HL-60 (cell line): ENCODE data around the gene MYCL.

Experiments
- GABPA ChIP-seq: IDR thresholded peaks from 2 replicates; pipeline ENCODE4 v1.6.1; 2012; ENCODE audit warnings: low read depth
- POLR2AphosphoS5 ChIP-seq: IDR thresholded peaks from 2 replicates; pipeline ENCODE4 v1.6.1; 2012; ENCODE audit warnings: low read depth
- TF ChIP-seq, protein P1 (sequence below): IDR thresholded peaks from one replicate; pipeline ENCODE4 v1.5.1; 2011; ENCODE audit warnings: low read length, control low read depth, inconsistent platforms; ENCODE audit not compliant: insufficient read depth
- TF ChIP-seq, protein P2 (sequence below): IDR thresholded peaks from 2 replicates; pipeline ENCODE4 v1.6.1; 2012; ENCODE audit warnings: low read depth; ENCODE audit not compliant: insufficient replicate concordance

DNA sequence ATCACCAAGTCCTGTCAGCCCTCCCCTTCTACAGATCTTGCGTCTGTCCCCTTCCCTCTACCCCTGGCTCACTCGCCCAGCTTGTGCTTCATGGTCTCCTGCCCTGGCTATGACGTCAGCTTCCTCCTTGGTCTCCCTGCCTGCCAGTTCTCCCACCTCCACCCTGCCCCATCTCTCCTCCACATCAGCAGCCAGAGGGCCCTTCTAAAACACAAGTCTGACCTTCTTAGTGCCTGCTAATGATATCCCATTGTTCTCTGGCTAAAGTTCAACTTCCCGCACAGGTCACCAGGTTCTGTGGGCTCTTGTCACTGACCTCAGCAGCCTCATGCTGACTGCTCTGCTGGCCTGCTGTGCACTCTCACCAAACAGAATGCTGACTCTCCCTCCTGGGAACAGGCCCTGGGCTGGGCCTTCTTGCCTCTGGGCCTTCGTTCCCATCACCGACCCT, 24.7 kb upstream of the MYCL start:
- TF ChIP-seq, protein P1, sequence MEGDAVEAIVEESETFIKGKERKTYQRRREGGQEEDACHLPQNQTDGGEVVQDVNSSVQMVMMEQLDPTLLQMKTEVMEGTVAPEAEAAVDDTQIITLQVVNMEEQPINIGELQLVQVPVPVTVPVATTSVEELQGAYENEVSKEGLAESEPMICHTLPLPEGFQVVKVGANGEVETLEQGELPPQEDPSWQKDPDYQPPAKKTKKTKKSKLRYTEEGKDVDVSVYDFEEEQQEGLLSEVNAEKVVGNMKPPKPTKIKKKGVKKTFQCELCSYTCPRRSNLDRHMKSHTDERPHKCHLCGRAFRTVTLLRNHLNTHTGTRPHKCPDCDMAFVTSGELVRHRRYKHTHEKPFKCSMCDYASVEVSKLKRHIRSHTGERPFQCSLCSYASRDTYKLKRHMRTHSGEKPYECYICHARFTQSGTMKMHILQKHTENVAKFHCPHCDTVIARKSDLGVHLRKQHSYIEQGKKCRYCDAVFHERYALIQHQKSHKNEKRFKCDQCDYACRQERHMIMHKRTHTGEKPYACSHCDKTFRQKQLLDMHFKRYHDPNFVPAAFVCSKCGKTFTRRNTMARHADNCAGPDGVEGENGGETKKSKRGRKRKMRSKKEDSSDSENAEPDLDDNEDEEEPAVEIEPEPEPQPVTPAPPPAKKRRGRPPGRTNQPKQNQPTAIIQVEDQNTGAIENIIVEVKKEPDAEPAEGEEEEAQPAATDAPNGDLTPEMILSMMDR = no peak
- no peak for TF ChIP-seq POLR2AphosphoS5
- no peak for TF ChIP-seq GABPA
- TF ChIP-seq, protein P2, sequence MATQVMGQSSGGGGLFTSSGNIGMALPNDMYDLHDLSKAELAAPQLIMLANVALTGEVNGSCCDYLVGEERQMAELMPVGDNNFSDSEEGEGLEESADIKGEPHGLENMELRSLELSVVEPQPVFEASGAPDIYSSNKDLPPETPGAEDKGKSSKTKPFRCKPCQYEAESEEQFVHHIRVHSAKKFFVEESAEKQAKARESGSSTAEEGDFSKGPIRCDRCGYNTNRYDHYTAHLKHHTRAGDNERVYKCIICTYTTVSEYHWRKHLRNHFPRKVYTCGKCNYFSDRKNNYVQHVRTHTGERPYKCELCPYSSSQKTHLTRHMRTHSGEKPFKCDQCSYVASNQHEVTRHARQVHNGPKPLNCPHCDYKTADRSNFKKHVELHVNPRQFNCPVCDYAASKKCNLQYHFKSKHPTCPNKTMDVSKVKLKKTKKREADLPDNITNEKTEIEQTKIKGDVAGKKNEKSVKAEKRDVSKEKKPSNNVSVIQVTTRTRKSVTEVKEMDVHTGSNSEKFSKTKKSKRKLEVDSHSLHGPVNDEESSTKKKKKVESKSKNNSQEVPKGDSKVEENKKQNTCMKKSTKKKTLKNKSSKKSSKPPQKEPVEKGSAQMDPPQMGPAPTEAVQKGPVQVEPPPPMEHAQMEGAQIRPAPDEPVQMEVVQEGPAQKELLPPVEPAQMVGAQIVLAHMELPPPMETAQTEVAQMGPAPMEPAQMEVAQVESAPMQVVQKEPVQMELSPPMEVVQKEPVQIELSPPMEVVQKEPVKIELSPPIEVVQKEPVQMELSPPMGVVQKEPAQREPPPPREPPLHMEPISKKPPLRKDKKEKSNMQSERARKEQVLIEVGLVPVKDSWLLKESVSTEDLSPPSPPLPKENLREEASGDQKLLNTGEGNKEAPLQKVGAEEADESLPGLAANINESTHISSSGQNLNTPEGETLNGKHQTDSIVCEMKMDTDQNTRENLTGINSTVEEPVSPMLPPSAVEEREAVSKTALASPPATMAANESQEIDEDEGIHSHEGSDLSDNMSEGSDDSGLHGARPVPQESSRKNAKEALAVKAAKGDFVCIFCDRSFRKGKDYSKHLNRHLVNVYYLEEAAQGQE = no peak
